ENCODE measurements around the gene ZNF582. TPM values are rescaled to one million over a fixed set of nuclear protein-coding genes. Genes with fewer than 3 reads are reported as not detected.

The ZNF582 gene
- total RNA-seq (ENCODE audit: unreplicated experiment), result 7.5 TPM
- long read RNA-seq, partial matches to known transcripts, result 0 of 5 reads
- long read RNA-seq, other reads (novel, unspliced or antisense), result 1 of 5 reads

DNA sequence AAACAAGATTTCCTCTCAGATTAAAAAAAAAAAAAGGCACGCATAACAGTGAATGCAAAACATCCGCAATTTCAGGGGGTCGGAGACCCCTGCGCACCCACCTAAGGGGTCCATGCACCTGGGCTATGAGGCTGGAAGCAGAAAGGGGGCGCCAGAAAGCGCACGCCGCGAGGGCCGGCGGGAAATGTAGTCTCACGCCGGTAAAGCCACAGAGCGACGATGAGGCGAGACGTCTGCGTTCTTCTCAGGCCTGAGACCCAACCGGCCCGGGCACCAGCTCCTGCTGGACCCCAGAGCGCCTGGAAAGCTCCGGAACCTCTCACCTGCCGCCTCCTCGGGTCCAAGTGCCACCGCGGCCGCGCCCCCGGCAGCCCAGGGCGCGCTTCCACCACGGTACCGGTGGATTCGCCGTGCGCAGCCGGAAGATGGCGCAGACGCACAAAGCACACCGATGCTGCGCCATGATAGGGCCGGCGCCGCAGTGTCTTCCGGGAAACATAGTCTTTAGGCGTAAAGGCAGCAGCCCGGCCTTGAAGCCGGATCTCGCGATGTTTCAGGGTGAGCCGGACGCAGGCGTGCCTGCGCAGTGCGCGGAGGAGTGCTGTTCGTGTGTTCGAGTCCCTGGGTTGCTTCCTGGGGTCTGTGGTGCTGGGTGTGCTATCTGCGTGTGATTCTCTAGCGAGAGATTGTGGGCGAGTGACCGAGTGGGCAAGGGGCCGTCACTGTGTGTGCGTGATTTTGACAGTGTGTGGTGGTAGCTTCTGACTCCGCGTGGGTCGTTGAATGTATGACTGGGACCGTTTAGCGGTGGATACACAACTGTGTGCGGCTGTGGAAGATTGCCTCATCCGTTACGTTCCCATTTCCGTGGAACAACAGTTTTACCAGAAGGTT lies at the start of gene ZNF582:
Gene ZNF582 (minus strand): TSS at position 416 of the 894 bp plus-strand sequence. CDS start 1,782 bp downstream, outside the sequence.
- Mint-ChIP-seq H3K4me3 (ENCODE audit: unreplicated experiment) (peak within 1 kb of the TSS; percentile 93), H3K36me3 (ENCODE audit: unreplicated experiment) (peaks cover 38% of the 10 kb centered on the region), H3K9me3 (ENCODE audit: unreplicated experiment) (peaks cover 17% of the 10 kb centered on the region), H3K4me1 (ENCODE audit: low read depth, unreplicated experiment) (no peaks in the 10 kb centered on the region), H3K27ac (ENCODE audit: unreplicated experiment) (peak within 1 kb of the TSS; percentile 88), H3K27me3 (ENCODE audit: unreplicated experiment) (peaks cover 5% of the 10 kb centered on the region)
- TF ChIP-seq, protein P1, sequence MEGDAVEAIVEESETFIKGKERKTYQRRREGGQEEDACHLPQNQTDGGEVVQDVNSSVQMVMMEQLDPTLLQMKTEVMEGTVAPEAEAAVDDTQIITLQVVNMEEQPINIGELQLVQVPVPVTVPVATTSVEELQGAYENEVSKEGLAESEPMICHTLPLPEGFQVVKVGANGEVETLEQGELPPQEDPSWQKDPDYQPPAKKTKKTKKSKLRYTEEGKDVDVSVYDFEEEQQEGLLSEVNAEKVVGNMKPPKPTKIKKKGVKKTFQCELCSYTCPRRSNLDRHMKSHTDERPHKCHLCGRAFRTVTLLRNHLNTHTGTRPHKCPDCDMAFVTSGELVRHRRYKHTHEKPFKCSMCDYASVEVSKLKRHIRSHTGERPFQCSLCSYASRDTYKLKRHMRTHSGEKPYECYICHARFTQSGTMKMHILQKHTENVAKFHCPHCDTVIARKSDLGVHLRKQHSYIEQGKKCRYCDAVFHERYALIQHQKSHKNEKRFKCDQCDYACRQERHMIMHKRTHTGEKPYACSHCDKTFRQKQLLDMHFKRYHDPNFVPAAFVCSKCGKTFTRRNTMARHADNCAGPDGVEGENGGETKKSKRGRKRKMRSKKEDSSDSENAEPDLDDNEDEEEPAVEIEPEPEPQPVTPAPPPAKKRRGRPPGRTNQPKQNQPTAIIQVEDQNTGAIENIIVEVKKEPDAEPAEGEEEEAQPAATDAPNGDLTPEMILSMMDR (IDR thresholded peaks at IDR 0.05; ENCODE audit: partially characterized antibody, unreplicated experiment), result peak; percentile 78
- peak; percentile 93 for DNase-seq

DNA sequence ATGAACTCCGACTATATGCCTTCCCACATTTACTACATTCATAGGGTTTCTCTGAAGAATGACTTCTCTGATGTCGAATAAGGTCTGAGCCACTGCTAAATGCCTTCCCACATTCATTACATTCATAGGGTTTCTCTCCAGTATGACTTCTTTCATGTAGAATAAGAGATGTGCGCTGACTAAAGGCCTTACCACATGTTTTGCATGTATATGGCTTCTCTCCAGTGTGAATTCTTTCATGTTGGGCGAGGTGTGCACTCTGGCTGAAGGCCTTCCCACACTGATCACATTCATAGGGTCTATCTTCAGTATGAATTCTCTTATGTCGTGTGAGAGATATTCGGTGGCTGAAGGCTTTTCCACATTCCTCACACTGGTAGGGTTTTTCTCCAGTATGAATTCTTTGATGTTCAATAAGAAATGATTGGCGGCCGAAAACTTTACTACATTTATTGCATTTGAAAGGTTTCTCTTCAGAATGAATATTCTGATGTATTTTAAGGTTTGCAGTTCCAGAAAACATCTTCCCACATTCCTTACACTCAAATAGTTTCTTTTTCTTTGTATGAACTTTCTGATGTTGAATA lies 48.0 kb upstream of the ZNF582 start:
- peaks cover 57% of the 10 kb centered on the region for H3K36me3 Mint-ChIP-seq (ENCODE audit: unreplicated experiment)
- TF ChIP-seq, protein P1 (IDR thresholded peaks at IDR 0.05; ENCODE audit: partially characterized antibody, unreplicated experiment), result no peak
- no peak for DNase-seq
- H3K9me3 Mint-ChIP-seq (ENCODE audit: unreplicated experiment), result peaks cover 23% of the 10 kb centered on the region
- peaks cover 2% of the 10 kb centered on the region for H3K27me3 Mint-ChIP-seq (ENCODE audit: unreplicated experiment)
- no peak overlapping the region for H3K4me3 Mint-ChIP-seq (ENCODE audit: unreplicated experiment)
- H3K27ac Mint-ChIP-seq (ENCODE audit: unreplicated experiment), result no peak overlapping the region
- H3K4me1 Mint-ChIP-seq (ENCODE audit: low read depth, unreplicated experiment), result no peaks in the 10 kb centered on the region

DNA sequence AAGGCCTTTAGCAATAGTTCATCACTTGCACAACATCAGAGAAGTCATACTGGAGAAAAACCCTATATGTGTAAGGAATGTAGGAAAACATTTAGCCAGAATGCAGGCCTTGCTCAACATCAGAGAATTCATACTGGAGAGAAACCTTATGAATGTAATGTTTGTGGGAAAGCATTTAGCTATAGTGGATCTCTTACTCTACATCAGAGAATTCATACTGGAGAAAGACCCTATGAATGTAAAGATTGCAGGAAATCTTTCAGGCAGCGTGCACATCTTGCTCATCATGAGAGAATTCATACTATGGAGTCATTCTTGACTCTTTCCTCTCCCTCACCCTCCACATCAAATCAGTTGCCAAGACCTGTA lies 30.6 kb upstream of the ZNF582 start:
- no peaks in the 10 kb centered on the region for H3K4me1 Mint-ChIP-seq (ENCODE audit: low read depth, unreplicated experiment)
- DNase-seq, result no peak
- H3K27ac Mint-ChIP-seq (ENCODE audit: unreplicated experiment), result no peak overlapping the region
- TF ChIP-seq, protein P1 (IDR thresholded peaks at IDR 0.05; ENCODE audit: partially characterized antibody, unreplicated experiment), result no peak
- peaks cover 5% of the 10 kb centered on the region for H3K27me3 Mint-ChIP-seq (ENCODE audit: unreplicated experiment)
- no peak overlapping the region for H3K4me3 Mint-ChIP-seq (ENCODE audit: unreplicated experiment)
- peaks cover 85% of the 10 kb centered on the region for H3K36me3 Mint-ChIP-seq (ENCODE audit: unreplicated experiment)
- H3K9me3 Mint-ChIP-seq (ENCODE audit: unreplicated experiment), result peaks cover 53% of the 10 kb centered on the region

DNA sequence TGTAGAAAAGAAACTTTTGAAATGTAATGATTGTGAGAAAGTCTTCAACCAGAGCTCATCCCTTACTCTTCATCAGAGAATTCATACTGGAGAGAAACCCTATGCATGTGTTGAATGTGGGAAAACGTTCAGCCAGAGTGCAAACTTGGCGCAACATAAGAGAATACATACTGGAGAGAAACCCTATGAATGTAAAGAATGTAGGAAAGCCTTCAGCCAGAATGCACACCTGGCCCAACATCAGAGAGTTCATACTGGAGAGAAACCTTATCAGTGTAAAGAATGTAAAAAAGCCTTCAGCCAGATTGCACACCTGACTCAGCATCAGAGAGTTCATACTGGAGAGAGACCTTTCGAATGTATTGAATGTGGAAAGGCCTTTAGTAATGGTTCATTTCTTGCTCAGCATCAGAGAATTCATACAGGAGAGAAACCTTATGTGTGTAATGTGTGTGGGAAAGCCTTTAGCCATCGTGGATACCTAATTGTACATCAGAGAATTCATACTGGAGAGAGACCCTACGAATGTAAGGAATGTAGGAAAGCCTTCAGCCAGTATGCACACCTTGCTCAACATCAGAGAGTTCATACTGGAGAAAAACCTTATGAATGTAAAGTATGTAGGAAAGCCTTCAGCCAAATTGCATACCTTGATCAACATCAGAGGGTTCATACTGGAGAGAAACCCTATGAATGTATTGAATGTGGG lies 30.1 kb upstream of the ZNF582 start:
- no peak for DNase-seq
- H3K36me3 Mint-ChIP-seq (ENCODE audit: unreplicated experiment), result peaks cover 91% of the 10 kb centered on the region
- H3K4me1 Mint-ChIP-seq (ENCODE audit: low read depth, unreplicated experiment), result no peaks in the 10 kb centered on the region
- H3K4me3 Mint-ChIP-seq (ENCODE audit: unreplicated experiment), result no peak overlapping the region
- H3K9me3 Mint-ChIP-seq (ENCODE audit: unreplicated experiment), result peaks cover 53% of the 10 kb centered on the region
- peaks cover 5% of the 10 kb centered on the region for H3K27me3 Mint-ChIP-seq (ENCODE audit: unreplicated experiment)
- H3K27ac Mint-ChIP-seq (ENCODE audit: unreplicated experiment), result no peak overlapping the region
- TF ChIP-seq, protein P1 (IDR thresholded peaks at IDR 0.05; ENCODE audit: partially characterized antibody, unreplicated experiment), result no peak
